H1 (cell line): ENCODE measurements around the gene SLC6A6. TPM values are rescaled to one million over a fixed set of nuclear protein-coding genes. Genes with fewer than 3 reads are reported as not detected.

Experiments used
- CTCF ChIA-PET: fragments of 300-600 bp; sonication (Branson Sonifier 250); formaldehyde crosslinking; loops from one replicate; lab custom pipeline; 2021; ENCODE audit not compliant: partially characterized antibody; lab: Charles Lee
- POLR2A ChIA-PET: fragments of 300-600 bp; sonication (Branson Sonifier 250); formaldehyde crosslinking; loops from one replicate; lab custom pipeline; 2021; ENCODE audit warnings: inconsistent platforms; ENCODE audit not compliant: partially characterized antibody; lab: Charles Lee
- DNase-seq, 2 experiments: peaks; one replicate each; pipeline versions ENCODE4 v3.0.0 to v3.0.0-alpha.2; 2010 to 2022; ENCODE audit warnings: low spot score in 2 of 2, low read depth in 1 of 2, mixed read lengths in 1 of 2
- FAIRE-seq: peaks from 2 replicates; lab custom pipeline; 2011; peaks lifted over from hg19 to GRCh38; lab: Jason Lieb, UNC
- H2AFZ ChIP-seq: 2 replicates; pipeline ENCODE4 v1.8.1; 2012; ENCODE audit warnings: low read length, inconsistent platforms
- H2AK5ac ChIP-seq: 2 replicates; pipeline ENCODE4 v1.6.1; 2013; ENCODE audit warnings: low read depth, low read length
- H2BK120ac ChIP-seq: replicated peaks from 2 replicates; pipeline ENCODE3; 2013; ENCODE audit warnings: low read depth, low read length, inconsistent platforms
- H2BK12ac ChIP-seq: 2 replicates; pipeline ENCODE4 v1.6.1; 2013; ENCODE audit warnings: low read depth, low read length
- H2BK15ac ChIP-seq: 2 replicates; pipeline ENCODE4 v1.6.1; 2013; ENCODE audit warnings: low read length
- H2BK20ac ChIP-seq: 2 replicates; pipeline ENCODE4 v1.6.1; 2013; ENCODE audit warnings: low read length
- H2BK5ac ChIP-seq: 2 replicates; pipeline ENCODE4 v1.6.1; 2013; ENCODE audit warnings: low read depth, low read length
- H3K14ac ChIP-seq: 2 replicates; pipeline ENCODE4 v1.6.1; 2013; ENCODE audit warnings: inconsistent platforms; ENCODE audit not compliant: insufficient read length
- H3K18ac ChIP-seq: 2 replicates; pipeline ENCODE4 v1.6.1; 2013; ENCODE audit warnings: low read length; ENCODE audit errors: extremely low read depth
- H3K23ac ChIP-seq: 2 replicates; pipeline ENCODE4 v1.6.1; 2013; ENCODE audit warnings: inconsistent platforms; ENCODE audit not compliant: insufficient read length
- H3K23me2 ChIP-seq: 2 replicates; pipeline ENCODE4 v1.6.1; 2013; ENCODE audit warnings: low read depth, low read length
- H3K27ac ChIP-seq: 2 replicates; pipeline ENCODE4 v1.6.1; 2011; ENCODE audit warnings: low read depth, low read length, inconsistent platforms
- H3K27me3 ChIP-seq, 4 experiments: replicated peaks in 1 of 4; 1 replicate in 1 of 4; 2 replicates in 3 of 4; pipeline versions ENCODE4 v1.6.1 to v1.8.1; 2011 to 2013; ENCODE audit warnings: low read length in 3 of 4, mild to moderate bottlenecking in 3 of 4, inconsistent platforms in 2 of 4, mixed read lengths in 2 of 4, moderate library complexity in 1 of 4; ENCODE audit not compliant: control insufficient read depth in 3 of 4, insufficient read depth in 3 of 4; ENCODE audit errors: extremely low read depth in 1 of 4
- H3K36me3 ChIP-seq, 4 experiments: 2 replicates each; pipeline versions ENCODE4 v1.6.1 to v1.8.1; 2011 to 2013; ENCODE audit warnings: mild to moderate bottlenecking in 4 of 4, low read length in 3 of 4, moderate library complexity in 2 of 4, control low read depth in 1 of 4, inconsistent platforms in 1 of 4; ENCODE audit not compliant: insufficient read depth in 4 of 4, control insufficient read depth in 2 of 4
- H3K4ac ChIP-seq: replicated peaks from 2 replicates; pipeline ENCODE3; 2013; ENCODE audit warnings: low read length, low read depth, mixed read lengths, inconsistent platforms; ENCODE audit not compliant: insufficient read length
- H3K4me1 ChIP-seq, 4 experiments: replicated peaks in 1 of 4; 1 replicate in 1 of 4; 2 replicates in 3 of 4; pipeline versions ENCODE4 v1.6.1 to v1.8.1; 2011 to 2013; ENCODE audit warnings: low read length in 3 of 4, inconsistent platforms in 2 of 4, mixed read lengths in 1 of 4; ENCODE audit not compliant: insufficient read depth in 4 of 4, control insufficient read depth in 3 of 4
- H3K4me2 ChIP-seq, 2 experiments: 2 replicates each; pipeline versions ENCODE4 v1.6.1 to v1.8.1; 2011 to 2013; ENCODE audit warnings: low read depth in 2 of 2, low read length in 2 of 2, control low read depth in 1 of 2, inconsistent platforms in 1 of 2, mild to moderate bottlenecking in 1 of 2; ENCODE audit not compliant: insufficient read depth in 1 of 2
- H3K4me3 ChIP-seq, 4 experiments: fragments of 200-600, 300-600 bp in 1 of 4; sonication (generic), shearing (Covaris generic), sonication (Bioruptor Twin) in 1 of 4; 2 replicates each; pipeline versions ENCODE4 v1.5.1 to v1.8.1; 2011 to 2016; ENCODE audit warnings: low read length in 4 of 4, low read depth in 3 of 4, control low read depth in 2 of 4, inconsistent platforms in 2 of 4, mild to moderate bottlenecking in 2 of 4, mixed read lengths in 1 of 4, moderate library complexity in 1 of 4; ENCODE audit not compliant: insufficient read depth in 2 of 4; ENCODE audit errors: extremely low read depth in 1 of 4
- H3K56ac ChIP-seq: replicated peaks from 2 replicates; pipeline ENCODE3; 2013; ENCODE audit warnings: low read depth, mild to moderate bottlenecking, mixed read lengths, low read length, inconsistent platforms; ENCODE audit not compliant: insufficient read length
- H3K79me1 ChIP-seq: 2 replicates; pipeline ENCODE4 v1.6.1; 2013; ENCODE audit warnings: low read depth, low read length, control low read depth
- H3K79me2 ChIP-seq, 2 experiments: 2 replicates each; pipeline versions ENCODE4 v1.6.1 to v1.8.1; 2012 to 2013; ENCODE audit warnings: low read length in 2 of 2, mild to moderate bottlenecking in 2 of 2, inconsistent platforms in 1 of 2; ENCODE audit not compliant: insufficient read depth in 2 of 2, control insufficient read depth in 1 of 2
- H3K9ac ChIP-seq, 4 experiments: replicated peaks in 1 of 4; 1 replicate in 1 of 4; 2 replicates in 3 of 4; pipeline versions ENCODE4 v1.6.1 to v1.8.1; 2011 to 2013; ENCODE audit warnings: low read depth in 3 of 4, low read length in 3 of 4, control low read depth in 2 of 4, mild to moderate bottlenecking in 2 of 4, moderate library complexity in 2 of 4, inconsistent platforms in 1 of 4; ENCODE audit errors: extremely low read depth in 1 of 4
- H3K9me3 ChIP-seq, 2 experiments: 2 replicates each; pipeline versions ENCODE4 v1.6.1 to v1.8.1; 2012 to 2013; ENCODE audit warnings: mild to moderate bottlenecking in 2 of 2, moderate library complexity in 2 of 2, control low read depth in 1 of 2, inconsistent platforms in 1 of 2, low read depth in 1 of 2, low read length in 1 of 2, mixed read lengths in 1 of 2; ENCODE audit not compliant: insufficient read depth in 2 of 2
- H4K20me1 ChIP-seq, 2 experiments: replicated peaks in 1 of 2; 2 replicates each; pipeline versions ENCODE3 to v1.8.1; 2011 to 2013; ENCODE audit warnings: inconsistent platforms in 2 of 2, low read length in 2 of 2, mild to moderate bottlenecking in 1 of 2; ENCODE audit not compliant: insufficient read depth in 2 of 2, control insufficient read depth in 1 of 2
- H4K5ac ChIP-seq: 2 replicates; pipeline ENCODE4 v1.6.1; 2013; ENCODE audit warnings: low read length, low read depth, mixed read lengths, inconsistent platforms; ENCODE audit not compliant: insufficient read length
- H4K8ac ChIP-seq: 2 replicates; pipeline ENCODE4 v1.8.0; 2013; ENCODE audit warnings: mild to moderate bottlenecking, moderate library complexity, low read length, inconsistent platforms; ENCODE audit not compliant: insufficient read depth; ENCODE audit errors: extremely low read depth
- H4K91ac ChIP-seq: replicated peaks from 2 replicates; pipeline ENCODE3; 2013; ENCODE audit warnings: low read length, mixed read lengths, inconsistent platforms; ENCODE audit not compliant: insufficient read length
- ASH2L ChIP-seq: fragments of 200-600, 300-600 bp; sonication (generic); IDR thresholded peaks from one replicate; pipeline ENCODE4 v1.7.1; 2017; ENCODE audit warnings: low read length
- CTBP2 ChIP-seq: IDR thresholded peaks from 2 replicates; pipeline ENCODE4 v1.7.0; 2011; ENCODE audit warnings: borderline replicate concordance, mild to moderate bottlenecking, moderate library complexity, mixed read lengths, low read length; ENCODE audit not compliant: insufficient read depth, insufficient read length
- JUN ChIP-seq: IDR thresholded peaks from 2 replicates; pipeline ENCODE4 v1.6.1; 2011; ENCODE audit warnings: low read depth, mild to moderate bottlenecking, improper control_type of control experiment, low read length
- NANOG ChIP-seq: IDR thresholded peaks from 2 replicates; pipeline ENCODE4 v1.6.1; 2011; ENCODE audit warnings: low read length, low read depth, mild to moderate bottlenecking, inconsistent platforms; ENCODE audit not compliant: insufficient read depth, poor library complexity, severe bottlenecking
- POLR2A ChIP-seq, 2 experiments: IDR thresholded peaks; 1 replicate in 1 of 2; 2 replicates in 1 of 2; pipeline ENCODE4 v1.6.1; 2011; ENCODE audit warnings: low read depth in 2 of 2, low read length in 2 of 2, mild to moderate bottlenecking in 2 of 2; ENCODE audit errors: control extremely low read depth in 1 of 2
- RNF2 ChIP-seq: fragments of 200-900, 300-1000 bp; sonication (generic); IDR thresholded peaks from 2 replicates; pipeline ENCODE4 v1.7.1; 2016; ENCODE audit warnings: borderline replicate concordance, low read depth, mild to moderate bottlenecking, antibody characterized with exemption, low read length; ENCODE audit not compliant: poor library complexity, severe bottlenecking; ENCODE audit errors: missing control alignments
- SUZ12 ChIP-seq: fragments of 200-600 bp; sonication (generic); IDR thresholded peaks from 2 replicates; pipeline ENCODE4 v1.6.1; 2012; ENCODE audit warnings: mild to moderate bottlenecking, inconsistent platforms, low read length, moderate library complexity, mixed read lengths
- WGBS, 2 experiments: shearing (Covaris generic) in 1 of 2; methylation state at CpG; one replicate each; pipeline versions ENCODE4 v1.1.6 to v1.1.7; 2013 to 2015; ENCODE audit warnings: low lambda C conversion rate in 2 of 2, mixed read lengths in 2 of 2, inconsistent platforms in 1 of 2, low coverage in 1 of 2, missing lambda C conversion rate in 1 of 2; ENCODE audit not compliant: insufficient replicate concordance in 2 of 2, insufficient coverage in 1 of 2, insufficient read length in 1 of 2; ENCODE audit errors: extremely low coverage in 1 of 2, missing lambda C conversion rate in 1 of 2; 5-methylcytosine and 5-hydroxymethylcytosine counted together
- polyA plus RNA-seq, 7 experiments: library from polyadenylated mRNA; depleted of rRNA in 3 of 7; stranded (reverse) in 5 of 7; unstranded in 2 of 7; fragments of >200 nt in 5 of 7; fragments of 200-250 nt in 2 of 7; gene quantifications; 1 replicate in 5 of 7; 2 replicates in 1 of 7; 4 replicates in 1 of 7; pipeline versions ENCODE4 v1.2.1 to v1.2.3, GENCODE V29; 2011 to 2013; ENCODE audit warnings: missing spikeins in 2 of 7, mixed read lengths in 2 of 7
- total RNA-seq: library from RNA; stranded (reverse); fragmentation: NEBNext Ultra II Directional; extraction: Animal tissue kit (Norgen Biotek cat#: 25700); gene quantifications from 2 replicates; pipeline ENCODE4 v1.2.1, GENCODE V29; 2021

The SLC6A6 gene
- total and polyA plus RNA-seq, 2 of the 8 experiments (the other 6 are each of a cell fraction or from before 2014, with no cell fraction given): 66.2 to 144 TPM

GRCh38 chr3:14480207-14481017, 78.0 kb downstream of the SLC6A6 start:
- WGBS, 2 experiments: 93% methylated on average over 8 of the region's 8 CpGs; no CpG with 5 or more reads in 1 of the 2 experiments
- TF ChIP-seq RNF2 (no peak), SUZ12 (no peak), ASH2L (no peak), CTBP2 (no peak), POLR2A (IDR thresholded peaks at IDR 0.05; ENCODE audit: control extremely low read depth in 1 of 2, low read depth in 2 of 2, low read length in 2 of 2) (no peak), NANOG (no peak), JUN (no peak)
- FAIRE-seq (no peak), DNase-seq (no peak)
- peaks cover 29 to 79% (median 63%) of the 10 kb centered on the region in 4 experiments for H3K36me3 ChIP-seq
- no peak overlapping the region for H3K4me3 ChIP-seq
- no peak overlapping the region for H3K4ac ChIP-seq
- H3K4me1 ChIP-seq: peaks cover 0 to 8% (median 2%) of the 10 kb centered on the region in 4 experiments; a peak in 4 of 7 replicates
- H3K27ac ChIP-seq: no peak overlapping the region
- H4K91ac ChIP-seq: no peak overlapping the region
- no peaks in the 10 kb centered on the region for H3K27me3 ChIP-seq
- H3K79me2 ChIP-seq: no peaks in the 10 kb centered on the region
- H2AFZ ChIP-seq: no peak overlapping the region
- H3K4me2 ChIP-seq: no peak overlapping the region
- ChIA-PET POLR2A (no interaction called here), CTCF (interaction anchor here (1.3 to 5.3 kb wide), 2 partner anchors 13 to 277 kb away, joined by 4 to 23 read pairs; no protein-coding TSS in a partner anchor)
- no peak overlapping the region for H3K9ac ChIP-seq
- peaks cover 0 to 15% of the 10 kb centered on the region in 2 experiments for H4K20me1 ChIP-seq
- H2BK12ac ChIP-seq: no peak overlapping the region
- H2BK5ac ChIP-seq: no peak overlapping the region
- H4K8ac ChIP-seq: no peak overlapping the region
- H2BK120ac ChIP-seq: no peak overlapping the region
- no peaks in the 10 kb centered on the region for H3K79me1 ChIP-seq
- H3K23me2 ChIP-seq: no peaks in the 10 kb centered on the region; the same call in 1 of the 2 replicates
- H2BK20ac ChIP-seq: no peak overlapping the region
- no peak overlapping the region for H2AK5ac ChIP-seq
- no peak overlapping the region for H3K56ac ChIP-seq
- no peak overlapping the region for H3K18ac ChIP-seq
- no peak overlapping the region for H3K23ac ChIP-seq
- H4K5ac ChIP-seq: no peak overlapping the region
- H3K9me3 ChIP-seq: no peaks in the 10 kb centered on the region
- H3K14ac ChIP-seq: no peak overlapping the region
- no peak overlapping the region for H2BK15ac ChIP-seq
